ACHN (cell line): ENCODE measurements around the gene GSTT2.

Experiments used
- DNase-seq: peaks from one replicate; pipeline ENCODE4 v3.0.0-alpha.2; 2015
- in situ Hi-C: cut with HindIII; loops from 2 replicates; pipeline ENCODE4 v1.10.0; 2017; ENCODE audit warnings: low sequenced_read_pairs, low pct_ligation_motif_present, low pct_unique_long_range_greater_than_20kb

Gene GSTT2

GRCh38 chr22:24029304-24029703 is 49.4 kb downstream of the GSTT2 start:
- no peak for DNase-seq
- in situ Hi-C loops = no loop called here

- DNase-seq = no peak
- in situ Hi-C loops = no loop called here
These were observed 50.3 kb downstream of the GSTT2 start for GRCh38 chr22:24030186-24030702.
